HG03108 (cell line): ENCODE results near the gene ERCC6L2.

ENCODE experiments used
- ATAC-seq: cut with Tn5 transposase; IDR thresholded peaks from one replicate; pipeline ENCODE4 v1.9.1; 2021; ENCODE audit warnings: moderate library complexity; ENCODE audit not compliant: unreplicated experiment

Gene ERCC6L2

DNA sequence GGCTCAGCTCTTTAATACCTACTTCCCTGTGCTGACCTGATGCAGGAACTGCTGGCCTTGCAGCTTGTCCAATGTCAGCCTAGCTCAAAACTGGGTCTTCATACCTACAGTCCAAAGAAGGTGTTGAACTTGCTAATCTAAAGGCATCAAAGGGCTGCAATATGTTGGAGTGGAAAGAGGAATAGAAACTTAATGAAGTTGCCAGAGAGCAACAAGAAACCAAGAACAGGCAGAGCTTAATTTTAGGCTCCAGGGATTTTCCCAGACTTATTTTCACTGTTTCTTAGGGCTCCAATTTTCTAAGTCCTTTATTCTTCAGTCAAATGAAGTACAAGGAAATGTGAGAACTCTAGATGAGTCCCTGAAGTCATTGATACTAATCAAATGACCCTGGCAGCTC, 17.6 kb upstream of the ERCC6L2 start:
- peak; percentile 49 for ATAC-seq

DNA sequence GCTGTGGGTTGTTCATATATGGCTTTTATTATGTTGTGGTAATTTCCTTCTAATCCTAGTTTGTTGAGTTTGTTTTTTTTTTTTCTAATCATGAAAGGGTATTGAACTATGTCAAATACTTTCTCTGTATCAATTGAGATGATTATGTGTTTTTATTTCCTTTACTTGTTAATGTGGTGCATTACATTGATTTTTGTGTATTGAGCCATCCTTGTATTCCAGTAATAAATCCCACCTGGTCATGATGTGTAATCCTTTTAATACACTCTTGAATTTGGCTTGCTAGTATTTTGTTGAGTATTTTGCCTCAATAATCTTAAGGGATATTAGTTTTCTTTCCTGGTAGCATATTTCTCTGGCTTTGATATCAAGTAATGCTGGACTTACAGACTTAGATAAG, 13.1 kb upstream of the ERCC6L2 start:
- no peak for ATAC-seq

DNA sequence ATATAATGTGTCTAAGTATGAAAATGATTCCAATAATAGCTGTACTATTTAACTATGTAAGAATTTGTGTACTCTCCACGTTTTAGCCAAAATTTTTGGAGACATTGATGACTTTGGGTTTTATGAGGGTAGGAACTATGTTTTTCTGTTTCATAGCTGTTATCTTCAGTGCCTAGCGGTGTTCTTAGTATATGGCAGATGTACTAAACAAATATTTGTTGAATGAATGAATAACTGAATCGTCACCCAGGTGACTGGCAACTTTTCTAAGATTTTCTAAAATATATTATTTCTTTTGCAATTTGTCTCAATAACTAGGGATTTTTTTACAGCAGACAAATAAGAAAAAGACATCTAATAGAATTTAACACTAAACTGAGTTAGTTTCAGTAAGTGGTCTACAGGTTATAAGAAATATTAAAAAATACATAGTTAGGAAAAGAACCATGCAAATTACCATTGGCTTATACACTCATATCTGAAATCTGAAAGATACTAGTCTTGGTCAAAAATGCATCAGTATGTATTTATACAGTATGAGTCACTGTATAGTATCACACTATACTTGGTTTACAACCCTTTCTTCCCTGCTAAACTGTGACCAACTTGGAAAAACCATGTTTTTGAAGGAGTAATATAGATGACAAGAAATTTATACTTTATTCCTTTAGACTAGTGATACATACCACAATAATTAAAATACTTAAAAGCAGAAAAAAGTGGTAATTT, 10.5 kb upstream of the ERCC6L2 start:
- no peak for ATAC-seq

DNA sequence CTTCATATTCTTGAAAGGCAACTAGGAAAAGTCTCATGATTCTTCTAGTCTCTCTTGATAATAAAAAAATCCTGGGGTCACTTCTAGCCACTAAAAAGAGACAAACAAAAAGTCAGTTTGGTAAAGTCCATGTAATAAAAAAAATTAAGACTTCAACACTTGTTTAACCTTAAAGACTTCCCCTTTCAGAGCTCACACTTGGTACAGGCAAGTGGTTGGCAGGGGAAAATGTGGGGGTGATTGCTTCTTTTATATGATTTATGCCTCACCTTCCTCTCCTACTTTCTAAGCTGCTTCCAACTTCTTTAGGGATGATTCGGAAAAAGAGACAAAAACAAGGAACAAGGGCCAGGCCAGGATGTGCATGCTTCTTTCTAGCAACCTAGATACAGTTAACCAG, 5.1 kb upstream of the ERCC6L2 start:
- no peak for ATAC-seq

DNA sequence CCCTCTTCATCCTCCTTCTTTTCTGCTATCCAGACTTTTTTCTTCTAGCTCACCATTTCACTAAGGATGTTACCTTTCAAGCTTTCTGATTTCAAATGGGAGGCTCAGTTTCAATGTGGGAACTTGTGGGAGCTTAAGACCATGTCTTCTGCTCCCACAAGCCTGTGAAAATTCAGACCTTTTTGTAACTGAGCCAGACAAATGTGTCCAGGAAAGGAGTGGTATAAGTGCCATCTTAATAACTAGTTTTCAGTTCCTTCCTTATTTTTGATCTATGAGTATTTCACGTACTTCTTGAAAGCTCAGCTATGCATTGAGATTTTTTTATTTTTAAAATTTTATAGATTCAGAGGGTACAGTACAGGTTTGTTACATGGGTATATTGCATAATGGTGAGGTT, 4.6 kb upstream of the ERCC6L2 start:
- no peak for ATAC-seq

DNA sequence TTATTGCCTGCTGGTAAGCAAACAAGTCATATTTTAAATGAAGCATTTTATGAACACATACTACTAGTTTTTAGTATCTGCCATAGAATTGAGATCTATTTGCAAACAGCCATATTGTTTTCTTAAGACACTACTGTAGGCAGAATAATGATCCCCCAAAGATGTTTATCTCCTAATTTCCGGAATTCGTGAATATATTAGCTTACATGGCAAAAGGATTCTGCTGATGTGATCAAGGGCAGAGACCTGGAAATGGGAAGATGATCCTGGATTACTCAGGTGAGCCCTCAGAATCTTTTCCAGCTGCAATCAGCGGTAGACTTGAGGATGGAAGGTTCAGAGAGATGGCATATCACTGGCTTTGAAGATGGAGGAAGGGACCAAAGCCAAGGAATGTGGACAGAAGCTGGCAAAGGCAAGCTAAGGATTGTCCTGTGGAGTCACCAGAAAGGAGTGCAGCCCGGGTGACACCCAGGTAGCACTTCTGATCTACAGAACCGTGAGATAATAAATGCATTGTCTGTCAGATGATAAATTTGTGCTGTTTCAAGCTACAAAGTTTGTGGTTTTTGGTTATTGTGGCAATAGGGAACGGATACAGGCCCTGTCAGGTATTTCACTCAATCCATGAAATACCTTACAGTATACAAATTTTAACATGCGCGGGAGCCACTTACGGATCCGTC, 1.0 kb upstream of the ERCC6L2 start:
- no peak for ATAC-seq

DNA sequence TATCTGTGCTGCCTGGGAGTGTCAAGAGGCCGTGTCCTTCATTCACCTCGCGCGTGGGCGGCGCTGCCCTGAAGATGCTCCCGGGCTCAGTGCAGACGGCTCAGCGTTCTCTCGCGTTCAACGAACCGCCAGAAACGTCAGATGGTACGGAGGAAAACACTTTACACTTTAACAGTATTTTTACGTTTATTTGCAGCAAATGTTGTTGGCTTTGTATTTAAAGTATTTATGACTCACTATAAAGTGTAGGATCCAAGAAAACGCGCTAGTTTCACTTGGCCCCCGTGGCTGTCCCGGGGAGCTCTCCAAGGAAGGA, 544 bp upstream of the ERCC6L2 start:
- ATAC-seq, result peak; percentile 14

DNA sequence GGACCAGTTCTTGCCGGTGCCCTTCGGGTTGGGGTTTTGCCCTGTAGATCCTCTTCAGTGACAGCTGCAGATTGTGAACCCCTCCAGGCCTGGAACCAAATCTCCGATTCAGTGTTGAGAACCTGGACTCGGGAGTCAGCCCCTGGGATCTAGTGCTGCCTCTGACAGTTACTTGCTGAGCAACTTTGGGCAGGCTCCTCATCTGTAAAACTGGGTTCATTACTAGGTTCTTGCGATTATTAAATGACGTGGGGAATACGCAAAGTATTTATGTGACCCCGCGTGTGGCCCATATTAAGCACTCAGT, 600 bp downstream of the ERCC6L2 start:
- ATAC-seq, result no peak

DNA sequence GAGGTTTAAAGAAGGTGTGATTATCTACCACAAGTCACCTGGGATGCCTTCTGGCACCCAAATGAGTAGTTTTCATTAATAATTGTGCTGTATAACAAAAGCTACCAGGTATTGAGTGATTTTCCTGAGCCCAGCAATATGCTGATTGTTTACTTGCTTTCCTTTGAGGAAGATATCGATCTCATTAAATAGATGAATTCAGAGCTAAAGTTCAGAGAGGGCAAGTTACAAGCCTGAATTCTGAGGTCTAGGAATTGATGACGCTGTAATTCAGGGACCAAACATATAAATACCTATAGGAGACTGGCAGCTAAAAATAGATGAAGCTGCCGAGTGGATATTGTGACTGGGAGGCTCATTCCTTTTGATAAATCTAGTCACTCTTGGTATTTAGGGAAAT, 1.1 kb downstream of the ERCC6L2 start:
- no peak for ATAC-seq

DNA sequence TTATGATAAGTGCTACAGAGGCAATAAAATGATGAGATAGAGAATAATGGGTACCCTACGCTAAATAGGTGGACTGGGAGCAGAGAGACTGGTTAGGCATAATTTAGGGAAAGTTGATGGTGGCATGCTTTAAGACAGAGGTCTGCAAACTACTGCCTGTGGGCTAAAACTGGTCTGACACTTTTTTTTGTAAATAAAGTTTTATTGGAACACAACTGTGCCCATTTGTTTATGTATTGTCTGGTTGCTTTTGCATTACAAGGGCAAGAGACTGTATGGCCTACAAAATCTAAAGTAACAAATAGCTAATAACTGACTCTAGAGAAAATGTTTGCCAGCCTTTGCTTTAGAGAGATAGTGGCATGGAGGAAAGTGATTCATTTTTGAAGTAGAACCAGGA, 2.5 kb downstream of the ERCC6L2 start:
- no peak for ATAC-seq

DNA sequence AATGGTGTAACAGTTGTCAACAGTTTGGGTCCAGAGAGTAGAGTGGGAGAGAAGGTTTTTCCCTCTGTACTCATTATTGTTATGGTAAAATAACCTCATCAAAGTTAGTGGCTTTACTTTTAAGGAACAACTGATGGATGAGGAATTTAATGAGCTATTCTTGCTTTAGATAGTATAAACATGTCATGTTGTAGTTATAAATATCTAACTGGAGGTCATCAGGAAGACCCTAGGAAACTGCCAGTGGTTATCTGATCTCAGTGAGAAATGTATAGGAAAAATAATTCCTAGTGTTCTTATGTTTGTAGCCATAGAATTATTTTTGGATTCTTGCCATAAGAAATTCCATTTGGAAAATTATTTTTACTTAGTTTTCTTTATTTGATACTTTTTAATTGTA, 4.1 kb downstream of the ERCC6L2 start:
- no peak for ATAC-seq

DNA sequence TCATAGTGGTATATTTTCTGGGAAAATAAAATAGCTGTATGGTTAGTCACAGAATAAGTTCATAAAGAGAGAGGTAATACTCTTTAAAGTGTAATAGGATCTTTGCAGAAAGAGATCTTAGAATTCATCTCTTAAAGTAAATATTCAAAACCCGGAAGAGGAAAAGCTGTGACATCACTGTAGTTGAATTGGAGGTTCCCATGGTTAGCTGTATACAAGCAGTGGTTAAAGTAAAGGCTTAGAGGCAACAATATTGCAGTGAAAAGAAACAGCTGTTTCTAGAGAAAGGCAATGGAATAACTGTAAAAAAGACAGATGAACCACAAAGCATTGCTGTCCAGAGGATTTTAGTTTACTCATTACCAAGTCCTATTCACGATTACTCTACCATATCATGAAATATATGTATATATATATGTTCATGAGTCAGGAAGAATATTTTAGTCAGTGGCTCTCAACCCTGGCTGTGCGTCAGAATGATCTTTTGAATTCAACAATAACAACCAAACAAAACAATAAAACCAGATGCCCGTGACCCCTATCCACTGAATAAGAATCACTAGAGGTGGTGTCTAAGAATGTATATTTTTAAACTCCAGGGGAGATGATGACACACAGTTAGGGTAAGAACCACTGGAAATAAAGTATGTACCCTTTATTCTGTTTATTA, 4.7 kb downstream of the ERCC6L2 start:
- ATAC-seq, result no peak

DNA sequence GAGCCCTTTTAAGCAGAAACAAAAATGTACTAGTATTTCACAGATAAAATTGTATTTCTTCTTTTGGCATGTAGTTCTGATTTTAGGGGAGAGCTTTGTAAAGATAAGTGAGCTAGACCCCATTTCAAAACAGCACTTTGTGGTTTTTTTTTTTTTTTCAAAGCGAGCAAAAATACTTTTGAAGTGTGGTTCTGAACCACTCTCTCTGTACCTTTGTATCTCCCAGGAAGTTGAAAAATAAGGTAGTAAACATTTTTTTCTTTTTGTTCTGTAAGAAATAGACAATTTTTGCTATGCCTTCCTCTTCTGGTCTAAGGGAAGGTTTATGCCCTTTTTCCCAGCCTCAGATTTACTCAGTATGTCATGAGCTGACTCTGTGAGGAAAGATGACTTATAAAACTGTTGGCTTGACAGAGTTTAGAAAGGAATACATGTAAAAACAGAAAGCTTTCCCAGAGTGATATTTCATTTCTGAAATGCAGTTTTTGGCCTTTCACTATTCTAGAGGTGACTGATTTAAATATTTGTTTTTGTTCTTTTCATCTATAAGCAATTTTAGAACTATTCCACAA, 12.5 kb downstream of the ERCC6L2 start:
- no peak for ATAC-seq

DNA sequence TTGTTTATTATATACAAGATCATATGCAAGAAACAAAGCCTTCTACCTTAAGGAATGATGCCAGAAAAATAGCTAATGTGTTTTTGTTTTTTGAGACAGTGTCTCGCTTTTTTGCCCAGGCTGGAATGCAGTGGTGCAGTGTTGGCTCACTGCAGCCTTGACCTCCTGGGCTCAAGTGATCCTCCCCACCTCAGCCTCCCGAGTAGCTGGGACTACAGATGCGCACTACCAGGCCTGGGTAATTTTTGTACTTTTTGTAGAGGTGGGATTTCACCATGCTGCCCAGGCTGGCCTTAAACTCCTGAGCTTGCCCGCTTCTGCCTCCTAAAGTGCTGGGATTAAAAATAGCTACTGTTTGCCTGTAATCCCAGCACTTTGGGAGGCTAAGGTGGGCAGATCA, 15.1 kb downstream of the ERCC6L2 start:
- no peak for ATAC-seq

DNA sequence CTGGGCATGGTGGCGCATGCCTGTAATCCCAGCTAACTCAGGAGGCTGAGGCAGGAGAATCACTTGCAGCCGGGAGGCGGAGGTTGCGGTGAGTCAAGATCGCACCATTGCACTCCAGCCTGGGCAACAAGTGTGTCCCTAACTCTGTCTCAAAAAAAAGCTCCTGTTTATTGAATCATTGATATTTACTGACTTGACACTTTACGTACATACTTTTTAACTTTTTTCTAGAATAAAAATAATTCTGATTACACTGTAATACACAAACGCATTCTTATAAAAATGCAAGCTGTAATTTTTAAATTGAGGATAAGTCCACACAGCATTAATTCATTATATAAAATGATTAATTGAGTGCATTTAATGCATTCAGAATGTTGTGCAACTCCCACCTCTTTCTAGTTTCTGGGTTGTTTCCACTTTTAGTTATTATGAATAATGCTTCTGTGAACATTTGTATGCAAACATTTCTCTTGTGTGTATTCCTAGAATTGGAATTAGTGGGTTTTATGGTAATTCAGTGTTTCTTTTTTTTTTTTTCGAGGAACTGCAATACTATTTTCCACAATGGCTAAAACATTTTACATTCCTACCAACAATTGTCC, 15.7 kb downstream of the ERCC6L2 start:
- ATAC-seq, result no peak

DNA sequence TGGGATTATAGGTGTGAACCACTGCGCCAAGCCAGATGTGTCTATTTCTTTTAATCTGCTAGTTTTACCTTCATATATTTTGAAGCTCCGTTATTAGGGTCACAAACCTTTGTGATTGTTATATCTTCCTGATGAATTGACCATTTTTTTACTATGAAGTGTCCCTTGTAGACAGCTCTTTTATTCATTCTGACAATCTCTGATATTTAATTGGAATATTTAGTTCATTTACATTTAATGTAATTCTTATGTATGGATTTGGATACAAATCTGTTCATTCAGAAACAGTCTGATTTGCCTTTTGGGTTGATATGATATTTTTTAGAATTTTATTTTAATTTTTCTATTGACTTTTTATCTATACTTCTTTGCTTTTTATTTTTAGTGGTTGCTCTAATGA, 17.2 kb downstream of the ERCC6L2 start:
- no peak for ATAC-seq

DNA sequence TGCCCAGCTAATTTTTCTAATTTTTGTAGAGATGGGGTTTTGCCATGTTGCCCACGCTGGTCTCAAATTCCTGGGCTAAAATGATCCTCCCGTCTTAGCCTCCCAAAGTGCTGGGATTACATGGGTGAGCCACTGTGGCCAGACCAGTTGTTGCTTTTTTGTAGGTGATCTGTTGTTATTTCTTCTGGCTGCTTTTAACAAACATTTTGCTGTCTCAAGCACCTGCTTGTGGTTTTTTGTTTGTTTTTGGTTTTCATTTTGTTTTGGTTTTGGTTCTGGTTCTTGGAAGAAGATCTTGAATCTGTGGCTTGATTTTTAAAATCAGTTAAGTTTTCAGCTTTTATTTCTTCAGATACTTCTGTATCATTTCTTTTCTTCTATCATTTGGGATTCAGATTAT, 21.1 kb downstream of the ERCC6L2 start:
- ATAC-seq, result no peak

DNA sequence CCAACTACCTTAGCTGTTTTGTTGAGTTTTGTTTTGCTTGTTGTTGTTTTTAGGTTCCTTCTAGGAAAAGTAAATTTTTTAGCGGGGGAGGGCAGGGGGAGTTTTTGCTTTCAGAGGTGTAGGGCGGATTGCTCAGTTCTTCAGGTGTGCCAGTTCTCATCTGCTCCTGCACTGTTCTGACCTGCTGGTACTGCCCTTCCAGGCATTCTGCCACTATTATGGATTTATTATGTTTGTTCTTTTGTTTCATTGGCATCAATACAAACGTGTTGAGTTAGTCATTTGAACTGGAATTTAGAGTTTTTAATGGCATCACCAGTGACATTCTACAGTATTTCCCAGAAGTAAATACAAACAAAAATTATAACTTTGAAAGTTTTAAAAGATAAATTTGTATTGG, 26.0 kb downstream of the ERCC6L2 start:
- ATAC-seq, result no peak

DNA sequence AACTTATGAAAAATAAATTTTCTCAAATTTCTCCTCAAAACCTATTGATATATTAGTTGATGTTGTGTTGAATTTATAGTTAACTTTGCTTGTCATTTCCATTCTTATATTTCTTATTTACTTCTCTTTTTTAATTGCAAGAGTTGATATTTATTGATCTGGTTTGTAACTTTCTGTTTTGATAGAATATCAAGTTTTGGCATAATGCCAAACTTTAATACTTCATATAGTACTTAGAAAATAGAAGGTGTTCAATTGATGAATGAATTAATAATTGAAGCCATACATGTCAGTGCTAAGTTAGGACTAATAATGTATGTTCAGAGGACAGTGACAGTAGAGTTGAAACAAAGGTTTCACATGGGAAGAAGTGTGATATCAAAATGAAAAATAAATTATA, 27.9 kb downstream of the ERCC6L2 start:
- ATAC-seq, result no peak

DNA sequence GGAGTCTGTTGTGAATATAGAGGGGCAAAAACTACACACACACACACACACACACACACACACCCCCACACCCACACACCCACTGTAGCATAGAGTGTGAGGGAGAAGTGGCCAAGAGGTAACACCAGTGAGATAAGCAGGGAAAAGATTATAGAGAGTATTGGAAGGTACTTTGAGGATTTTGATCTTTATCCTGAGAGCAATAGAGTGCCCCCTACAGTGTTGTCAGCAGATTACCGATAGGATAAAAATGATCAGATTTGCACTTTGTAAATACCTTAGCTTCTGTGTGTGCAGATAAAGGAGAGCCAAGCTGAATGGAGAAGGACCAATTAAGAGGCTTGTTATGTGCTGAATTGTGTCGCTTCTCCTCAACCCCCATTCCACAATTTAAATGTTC, 32.3 kb downstream of the ERCC6L2 start:
- no peak for ATAC-seq

DNA sequence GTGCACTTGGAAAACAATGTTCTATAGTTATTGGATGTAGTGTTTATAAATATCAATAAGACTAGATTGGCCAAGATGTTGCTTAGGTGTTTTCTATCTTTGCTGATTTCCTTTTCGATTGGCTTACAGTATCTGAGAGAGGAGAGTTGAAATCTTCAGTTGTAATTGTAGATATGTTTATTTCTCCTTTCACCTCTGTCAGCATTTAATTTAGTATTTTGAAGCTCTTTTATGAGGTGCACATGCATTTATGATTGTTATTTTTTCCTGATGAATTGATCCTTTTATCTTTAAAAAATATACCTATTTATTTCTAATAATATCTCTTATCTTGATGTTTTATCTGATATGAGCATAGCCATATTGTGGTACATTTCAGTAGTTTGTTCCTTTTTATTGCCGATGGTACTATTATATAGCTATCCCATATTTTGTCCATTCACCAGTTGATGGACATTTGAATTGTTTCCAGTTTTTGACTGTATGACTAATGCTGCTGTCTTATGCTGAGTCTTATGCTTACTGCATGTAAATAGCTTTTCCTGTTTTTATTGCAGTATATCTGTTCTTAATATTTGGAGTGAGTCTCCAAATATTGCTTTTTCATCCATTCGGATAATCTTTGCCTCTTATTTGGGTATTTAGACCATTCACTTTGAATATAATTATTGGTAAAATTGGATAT, 34.7 kb downstream of the ERCC6L2 start:
- no peak for ATAC-seq
